Fibroblast of lung (primary cell): ENCODE data around the gene IL22RA2. TPM values are rescaled to one million over a fixed set of nuclear protein-coding genes. Genes with fewer than 3 reads are reported as not detected.
A peak's percentile ranks its signal among the peaks of the same experiment; 100 is the strongest.

ENCODE experiments used
- DNase-seq, 2 donors: peaks; one replicate each; pipeline versions ENCODE4 v3.0.0 to v3.0.0-alpha.2; 2010; ENCODE audit warnings: low read depth in 2 of 2
- H2AFZ ChIP-seq: 2 replicates; pipeline ENCODE4 v1.5.1; 2012; ENCODE audit warnings: low read length, control low read depth, inconsistent platforms
- H3K27ac ChIP-seq: 2 replicates; pipeline ENCODE4 v1.5.1; 2011; ENCODE audit warnings: low read length, control low read depth; ENCODE audit not compliant: insufficient read depth
- H3K27me3 ChIP-seq: 2 replicates; pipeline ENCODE4 v1.5.1; 2011; ENCODE audit warnings: mild to moderate bottlenecking, low read length; ENCODE audit not compliant: control insufficient read depth, insufficient read depth
- H3K36me3 ChIP-seq: 2 replicates; pipeline ENCODE4 v1.5.1; 2011; ENCODE audit warnings: low read length; ENCODE audit not compliant: control insufficient read depth, insufficient read depth
- H3K4me1 ChIP-seq: 2 replicates; pipeline ENCODE4 v1.5.1; 2011; ENCODE audit warnings: low read length; ENCODE audit not compliant: control insufficient read depth, insufficient read depth; ENCODE audit errors: extremely low read depth
- H3K4me2 ChIP-seq: 2 replicates; pipeline ENCODE4 v1.5.1; 2011; ENCODE audit warnings: low read length, control low read depth; ENCODE audit not compliant: insufficient read depth; ENCODE audit errors: extremely low read depth
- H3K4me3 ChIP-seq, 4 experiments: fragments of 200-600 bp in 1 of 4; sonication (generic) in 1 of 4; replicated peaks in 1 of 4; 2 replicates each; pipeline ENCODE4 v1.5.1; 2011 to 2016; ENCODE audit warnings: low read length in 4 of 4, low read depth in 3 of 4, mild to moderate bottlenecking in 3 of 4, control low read depth in 2 of 4, inconsistent platforms in 1 of 4, mixed read lengths in 1 of 4; ENCODE audit not compliant: insufficient read depth in 1 of 4; ENCODE audit errors: control extremely low read depth in 1 of 4
- H3K79me2 ChIP-seq: 2 replicates; pipeline ENCODE4 v1.5.1; 2012; ENCODE audit warnings: mild to moderate bottlenecking, low read length, inconsistent platforms; ENCODE audit not compliant: control insufficient read depth, insufficient read depth
- H3K9ac ChIP-seq: 2 replicates; pipeline ENCODE4 v1.5.1; 2011; ENCODE audit warnings: mild to moderate bottlenecking, low read length, control low read depth; ENCODE audit not compliant: insufficient read depth
- H3K9me3 ChIP-seq: 2 replicates; pipeline ENCODE4 v1.5.1; 2012; ENCODE audit warnings: low read depth, low read length; ENCODE audit not compliant: control insufficient read depth, insufficient read depth
- H4K20me1 ChIP-seq: 2 replicates; pipeline ENCODE4 v1.5.1; 2011; ENCODE audit warnings: low read length; ENCODE audit not compliant: control insufficient read depth, insufficient read depth; ENCODE audit errors: extremely low read depth
- CTCF ChIP-seq, 2 donors: IDR thresholded peaks in 1 of 2; conservative IDR thresholded peaks in 1 of 2; 1 replicate in 1 of 2; 2 replicates in 1 of 2; pipeline ENCODE4 v1.5.1; 2011 to 2012; ENCODE audit warnings: low read length in 2 of 2, control low read depth in 1 of 2, inconsistent platforms in 1 of 2, low read depth in 1 of 2, mild to moderate bottlenecking in 1 of 2
- EZH2 ChIP-seq: IDR thresholded peaks from 2 replicates; pipeline ENCODE4 v1.5.1; 2012; ENCODE audit warnings: low read length, control low read depth, mild to moderate bottlenecking; ENCODE audit errors: missing control alignments
- polyA plus RNA-seq, 2 donors: library from polyadenylated mRNA; depleted of rRNA in 1 of 2; stranded (reverse) in 1 of 2; unstranded in 1 of 2; fragments of >200 nt; gene quantifications; 2 replicates each; pipeline ENCODE4 v1.2.1, GENCODE V29; 2011 to 2012; ENCODE audit warnings: missing spikeins in 1 of 2
- total RNA-seq: library from RNA; depleted of rRNA; stranded (reverse); fragments of >200 nt; gene quantifications from 2 replicates; pipeline ENCODE4 v1.2.1, GENCODE V29; 2014

IL22RA2 gene
- total and polyA plus RNA-seq, 2 donors (not counting 1 experiment from before 2014, with no cell fraction given): not detected

- Histone ChIP-seq H3K9ac (no peak overlapping the region), H3K79me2 (no peaks in the 10 kb centered on the region), H3K9me3 (no peaks in the 10 kb centered on the region), H3K4me2 (no peak overlapping the region), H2AFZ (no peak overlapping the region), H4K20me1 (no peaks in the 10 kb centered on the region), H3K4me1 (no peaks in the 10 kb centered on the region), H3K4me3 (no peak overlapping the region), H3K36me3 (no peaks in the 10 kb centered on the region), H3K27me3 (no peaks in the 10 kb centered on the region), H3K27ac (no peak overlapping the region)
- peak in 1 of 2 donors; percentile 15 for DNase-seq
- TF ChIP-seq EZH2 (no peak), CTCF (conservative IDR thresholded peaks at IDR 0.05 in 1 of 2, IDR thresholded peaks at IDR 0.05 in 1 of 2; ENCODE audit: low read depth in 1 of 2, low read length in 2 of 2) (no peak)
Observed at GRCh38 chr6:137191236-137191635, 17.8 kb upstream of the IL22RA2 start.

- H3K9me3 ChIP-seq: no peaks in the 10 kb centered on the region
- no peak for TF ChIP-seq CTCF (conservative IDR thresholded peaks at IDR 0.05 in 1 of 2, IDR thresholded peaks at IDR 0.05 in 1 of 2; ENCODE audit: low read depth in 1 of 2, low read length in 2 of 2)
- TF ChIP-seq EZH2: no peak
- no peaks in the 10 kb centered on the region for H4K20me1 ChIP-seq
- no peak overlapping the region for H3K4me3 ChIP-seq
- no peaks in the 10 kb centered on the region for H3K4me1 ChIP-seq
- H3K9ac ChIP-seq: no peak overlapping the region
- H3K36me3 ChIP-seq: no peaks in the 10 kb centered on the region
- H3K4me2 ChIP-seq: no peak overlapping the region
- H3K27ac ChIP-seq: no peak overlapping the region
- no peak overlapping the region for H2AFZ ChIP-seq
- H3K79me2 ChIP-seq: no peaks in the 10 kb centered on the region
- no peak for DNase-seq
- H3K27me3 ChIP-seq: no peaks in the 10 kb centered on the region
Observed at GRCh38 chr6:137190583-137191094, 17.2 kb upstream of the IL22RA2 start.

- Histone ChIP-seq H3K27me3 (no peaks in the 10 kb centered on the region), H2AFZ (no peak overlapping the region), H4K20me1 (no peaks in the 10 kb centered on the region), H3K27ac (no peak overlapping the region), H3K4me2 (no peak overlapping the region), H3K79me2 (no peaks in the 10 kb centered on the region), H3K36me3 (no peaks in the 10 kb centered on the region), H3K4me1 (no peaks in the 10 kb centered on the region), H3K9me3 (no peaks in the 10 kb centered on the region), H3K4me3 (no peak overlapping the region), H3K9ac (no peak overlapping the region)
- DNase-seq: peak; percentile 11 to 16
- no peak for TF ChIP-seq CTCF (conservative IDR thresholded peaks at IDR 0.05 in 1 of 2, IDR thresholded peaks at IDR 0.05 in 1 of 2; ENCODE audit: low read depth in 1 of 2, low read length in 2 of 2)
- TF ChIP-seq EZH2: no peak
Observed at GRCh38 chr6:137188855-137189254, 15.4 kb upstream of the IL22RA2 start.
